ENCODE data around the gene PNO1.
"Not testable (repeated sequence)": the region's sequence is repeated elsewhere in the genome, so short reads cannot be mapped to it uniquely, and the experiment has no call there.

Gene PNO1

GRCh38 chr2:68158134-68158447, 403 bp downstream of the PNO1 start:
- no peak for DNase-seq

- no peak for DNase-seq
These were observed 6.0 kb downstream of the PNO1 start for GRCh38 chr2:68163641-68164040.

- DNase-seq = no peak
These were observed 9.5 kb downstream of the PNO1 start for GRCh38 chr2:68167186-68167585.

GRCh38 chr2:68169308-68169707, 11.6 kb downstream of the PNO1 start:
- no peak for DNase-seq

- DNase-seq = no peak
These were observed 13.5 kb downstream of the PNO1 start for GRCh38 chr2:68171146-68171545.

GRCh38 chr2:68171684-68172083, 14.0 kb downstream of the PNO1 start:
- DNase-seq = no peak

GRCh38 chr2:68172521-68172920, 14.8 kb downstream of the PNO1 start:
- DNase-seq = no peak

- no peak for DNase-seq
These were observed 15.5 kb downstream of the PNO1 start for GRCh38 chr2:68172990-68173700.

- DNase-seq = not testable (repeated sequence)
These were observed 17.5 kb downstream of the PNO1 start for GRCh38 chr2:68175210-68175609.

GRCh38 chr2:68176657-68177056, 19.0 kb downstream of the PNO1 start:
- DNase-seq = no peak

- DNase-seq = no peak
These were observed 19.9 kb downstream of the PNO1 start for GRCh38 chr2:68177541-68177940.

- DNase-seq = no peak
These were observed 20.7 kb downstream of the PNO1 start for GRCh38 chr2:68178432-68178831.

GRCh38 chr2:68178954-68179627, 21.4 kb downstream of the PNO1 start:
- no peak for DNase-seq

- no peak for DNase-seq
These were observed 25.2 kb downstream of the PNO1 start for GRCh38 chr2:68182902-68183301.

- peak; percentile 12 for DNase-seq
These were observed 28.0 kb downstream of the PNO1 start for GRCh38 chr2:68185541-68186164.

GRCh38 chr2:68187329-68187728, 29.6 kb downstream of the PNO1 start:
- DNase-seq = no peak

GRCh38 chr2:68188831-68189230, 31.1 kb downstream of the PNO1 start:
- no peak for DNase-seq

- DNase-seq = no peak
These were observed 32.5 kb downstream of the PNO1 start for GRCh38 chr2:68189991-68190784.

- DNase-seq = no peak
These were observed 33.5 kb downstream of the PNO1 start for GRCh38 chr2:68190991-68191731.

GRCh38 chr2:68193144-68193543, 35.5 kb downstream of the PNO1 start:
- DNase-seq = no peak

GRCh38 chr2:68193787-68194372, 36.2 kb downstream of the PNO1 start:
- DNase-seq = no peak

GRCh38 chr2:68195096-68195495, 37.4 kb downstream of the PNO1 start:
- DNase-seq = no peak

Data from GDM1 (cell line).